Type B pancreatic cell (in vitro differentiated cells): ENCODE data around the gene CLEC2A. TPM values are rescaled to one million over a fixed set of nuclear protein-coding genes. Genes with fewer than 3 reads are reported as not detected.
"Not testable (repeated sequence)": the region's sequence is repeated elsewhere in the genome, so short reads cannot be mapped to it uniquely, and the experiment has no call there.

Experiments
- DNase-seq: peaks from one replicate; pipeline ENCODE4 v3.0.0; 2021; ENCODE audit warnings: mixed read lengths; ENCODE audit not compliant: unreplicated experiment; ENCODE audit errors: extremely low spot score
- H3K27ac Mint-ChIP-seq: 2 replicates; pipeline ENCODE4 v1.8.0; 2021; ENCODE audit warnings: mild to moderate bottlenecking, mixed read lengths
- H3K27me3 Mint-ChIP-seq: 2 replicates; pipeline ENCODE4 v1.8.0; 2021; ENCODE audit warnings: mixed read lengths
- H3K36me3 Mint-ChIP-seq: 2 replicates; pipeline ENCODE4 v1.8.0; 2021; ENCODE audit warnings: mixed read lengths
- H3K4me1 Mint-ChIP-seq: one replicate; pipeline ENCODE4 v1.8.0; 2021; ENCODE audit warnings: mixed read lengths; ENCODE audit not compliant: unreplicated experiment
- H3K4me3 Mint-ChIP-seq: 2 replicates; pipeline ENCODE4 v1.8.0; 2021; ENCODE audit warnings: mild to moderate bottlenecking, mixed read lengths
- H3K9me3 Mint-ChIP-seq: 2 replicates; pipeline ENCODE4 v1.8.0; 2021; ENCODE audit warnings: mixed read lengths
- total RNA-seq: library from RNA; stranded (reverse); gene quantifications from 2 replicates; pipeline ENCODE4 v1.2.1, GENCODE V29; 2021; ENCODE audit warnings: low replicate concordance
- TF ChIP-seq, protein P1 (sequence below): fragments of 200-600 bp; sonication (generic); conservative IDR thresholded peaks from 2 replicates; pipeline ENCODE4 v1.5.0; 2021; ENCODE audit warnings: antibody characterized with exemption, mild to moderate bottlenecking

CLEC2A gene
- total RNA-seq, 1 donor from 2014 or later, result not detected

DNA sequence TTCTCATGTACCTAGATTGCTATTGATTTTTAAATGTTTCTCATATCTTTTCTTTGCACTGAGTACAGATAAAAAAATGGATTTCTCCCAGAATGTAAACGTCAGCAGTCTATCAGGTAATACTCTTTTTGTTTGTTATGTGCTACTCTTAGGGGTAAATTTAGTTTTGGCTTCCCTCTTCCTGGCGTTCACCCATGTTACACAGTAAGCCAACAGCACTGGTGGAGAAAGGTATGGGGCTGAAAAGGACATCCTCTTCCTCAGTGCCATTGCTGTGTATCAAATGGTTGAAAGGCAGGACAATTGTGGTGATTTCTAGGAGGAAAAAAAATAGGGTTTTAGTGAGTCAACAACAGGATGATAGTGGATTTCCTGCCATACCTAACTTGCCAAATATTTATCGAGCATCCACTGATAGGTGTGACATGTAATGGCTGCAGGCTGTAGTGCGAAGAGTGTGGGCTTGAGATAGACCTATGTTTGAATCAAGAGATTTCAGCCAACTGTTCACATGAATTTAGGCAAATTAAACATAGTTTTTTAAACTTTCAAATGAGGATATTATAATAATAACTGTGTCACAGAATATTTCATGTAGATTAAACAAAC lies 43.4 kb downstream of the CLEC2A start:
- Mint-ChIP-seq H3K27me3 (no peaks in the 10 kb centered on the region), H3K4me3 (no peak overlapping the region)

DNA sequence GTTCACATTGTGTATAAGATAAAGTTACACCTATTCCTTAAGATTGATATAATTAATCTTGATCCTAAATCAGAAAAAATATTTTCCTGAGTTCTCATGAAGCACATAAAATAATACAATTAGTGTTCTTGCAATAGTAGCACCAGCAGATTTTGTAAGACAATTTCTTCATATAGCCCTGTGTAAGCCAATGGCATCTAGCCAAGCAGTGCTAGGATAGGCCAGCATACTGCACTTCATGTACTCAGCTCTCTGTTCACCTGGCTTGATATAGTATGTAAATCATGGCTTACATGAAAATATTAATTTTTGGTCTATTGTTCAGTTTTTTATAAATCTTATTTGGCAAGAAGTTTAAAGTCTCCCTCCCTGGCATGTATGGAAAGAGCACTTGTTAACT lies 49.0 kb downstream of the CLEC2A start:
- Mint-ChIP-seq H3K36me3 (no peaks in the 10 kb centered on the region), H3K4me1 (no peaks in the 10 kb centered on the region), H3K27me3 (no peaks in the 10 kb centered on the region), H3K9me3 (no peaks in the 10 kb centered on the region), H3K4me3 (no peak overlapping the region), H3K27ac (no peak overlapping the region)
- TF ChIP-seq, protein P1, sequence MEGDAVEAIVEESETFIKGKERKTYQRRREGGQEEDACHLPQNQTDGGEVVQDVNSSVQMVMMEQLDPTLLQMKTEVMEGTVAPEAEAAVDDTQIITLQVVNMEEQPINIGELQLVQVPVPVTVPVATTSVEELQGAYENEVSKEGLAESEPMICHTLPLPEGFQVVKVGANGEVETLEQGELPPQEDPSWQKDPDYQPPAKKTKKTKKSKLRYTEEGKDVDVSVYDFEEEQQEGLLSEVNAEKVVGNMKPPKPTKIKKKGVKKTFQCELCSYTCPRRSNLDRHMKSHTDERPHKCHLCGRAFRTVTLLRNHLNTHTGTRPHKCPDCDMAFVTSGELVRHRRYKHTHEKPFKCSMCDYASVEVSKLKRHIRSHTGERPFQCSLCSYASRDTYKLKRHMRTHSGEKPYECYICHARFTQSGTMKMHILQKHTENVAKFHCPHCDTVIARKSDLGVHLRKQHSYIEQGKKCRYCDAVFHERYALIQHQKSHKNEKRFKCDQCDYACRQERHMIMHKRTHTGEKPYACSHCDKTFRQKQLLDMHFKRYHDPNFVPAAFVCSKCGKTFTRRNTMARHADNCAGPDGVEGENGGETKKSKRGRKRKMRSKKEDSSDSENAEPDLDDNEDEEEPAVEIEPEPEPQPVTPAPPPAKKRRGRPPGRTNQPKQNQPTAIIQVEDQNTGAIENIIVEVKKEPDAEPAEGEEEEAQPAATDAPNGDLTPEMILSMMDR, result no peak
- no peak for DNase-seq

More for the DNA sequence above, 43.4 kb downstream of the CLEC2A start:
- Mint-ChIP-seq H3K9me3 (no peaks in the 10 kb centered on the region), H3K27ac (peak overlapping the region; percentile 35), H3K4me1 (no peaks in the 10 kb centered on the region), H3K36me3 (no peaks in the 10 kb centered on the region)
- no peak for DNase-seq
- TF ChIP-seq, protein P1, result no peak

DNA sequence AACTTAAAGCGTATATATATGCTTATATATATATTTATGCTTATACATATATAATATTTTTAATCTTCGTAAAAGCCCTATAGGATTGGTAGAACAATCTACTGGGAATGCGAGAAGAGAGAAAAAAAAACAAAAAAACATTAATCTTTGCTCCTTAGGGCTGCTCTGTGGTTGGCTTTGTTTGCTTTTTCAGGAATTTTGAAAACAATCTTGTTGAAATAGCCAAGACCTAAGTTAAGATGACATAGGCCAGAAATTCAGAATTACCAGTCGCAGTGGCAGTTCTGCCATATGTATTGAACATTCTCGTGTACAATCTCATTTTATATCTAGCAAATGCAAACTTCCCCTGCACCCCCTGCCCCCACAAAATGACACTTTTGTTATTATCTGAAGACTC lies 50.2 kb downstream of the CLEC2A start:
- no peaks in the 10 kb centered on the region for H3K36me3 Mint-ChIP-seq
- no peak overlapping the region for H3K4me3 Mint-ChIP-seq

DNA sequence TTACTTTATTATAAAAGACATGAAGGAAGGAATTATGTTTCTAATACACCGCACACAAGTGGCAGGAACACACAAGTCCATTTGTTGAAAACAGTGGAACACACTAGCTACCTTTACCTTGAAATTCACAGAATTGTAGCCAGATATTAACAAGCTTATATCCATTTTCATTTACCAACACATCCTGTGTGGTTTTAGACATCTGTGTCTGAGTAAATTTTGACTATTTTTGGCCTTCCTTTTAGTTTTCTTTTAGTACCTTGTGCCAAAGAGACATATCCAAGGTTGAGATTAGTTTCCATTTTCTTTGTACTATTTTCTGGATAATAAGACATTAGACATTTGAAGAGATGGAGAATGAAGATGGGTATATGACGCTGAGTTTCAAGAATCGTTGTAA lies 50.9 kb downstream of the CLEC2A start, which contains the start of gene KLRF2:
Gene KLRF2, plus strand, starts transcription at position 244 of the 400 bp plus-strand sequence. Its CDS starts 107 bp downstream, at position 351.
- no peaks in the 10 kb centered on the region for H3K27me3 Mint-ChIP-seq
- H3K27ac Mint-ChIP-seq, result no peak within 1 kb of the TSS
- no peaks in the 10 kb centered on the region for H3K4me1 Mint-ChIP-seq
- TF ChIP-seq, protein P1, result no peak
- no peak within 1 kb of the TSS for H3K4me3 Mint-ChIP-seq
- no peaks in the 10 kb centered on the region for H3K9me3 Mint-ChIP-seq
- no peaks in the 10 kb centered on the region for H3K36me3 Mint-ChIP-seq
- DNase-seq, result no peak

More for the DNA sequence above, 50.2 kb downstream of the CLEC2A start:
- TF ChIP-seq, protein P1, result no peak
- Mint-ChIP-seq H3K27ac (no peak overlapping the region), H3K27me3 (no peaks in the 10 kb centered on the region), H3K4me1 (no peaks in the 10 kb centered on the region), H3K9me3 (no peaks in the 10 kb centered on the region)
- DNase-seq, result no peak

DNA sequence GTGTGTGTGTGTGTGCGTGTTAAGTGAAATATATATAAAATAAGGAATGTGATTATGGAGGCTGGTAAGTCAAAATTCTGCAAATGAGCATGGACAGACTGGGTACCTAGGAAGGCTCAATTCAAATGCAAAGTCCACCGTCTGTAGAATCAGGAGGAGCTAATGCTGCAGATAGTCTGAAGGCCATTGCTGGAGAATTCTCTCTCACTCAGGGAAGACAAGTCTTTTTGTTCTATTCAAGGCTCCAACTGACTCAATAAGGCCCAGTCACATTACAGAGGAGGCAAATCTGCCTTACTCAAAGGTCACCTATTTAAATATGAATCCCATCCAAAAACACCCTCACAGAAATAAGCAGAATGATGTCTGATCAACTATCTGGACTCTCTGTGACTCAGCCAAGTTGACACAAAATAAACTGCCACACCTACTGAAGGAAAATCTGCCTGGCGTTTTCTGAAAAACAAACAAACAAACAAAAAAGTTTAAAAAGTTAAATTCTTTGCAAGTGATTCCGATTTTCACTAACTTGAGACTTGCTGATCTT lies 51.6 kb downstream of the CLEC2A start:
- H3K27me3 Mint-ChIP-seq, result no peaks in the 10 kb centered on the region
- H3K36me3 Mint-ChIP-seq, result no peaks in the 10 kb centered on the region
- H3K4me3 Mint-ChIP-seq, result no peak overlapping the region
- TF ChIP-seq, protein P1, result no peak
- H3K27ac Mint-ChIP-seq, result no peak overlapping the region
- no peaks in the 10 kb centered on the region for H3K4me1 Mint-ChIP-seq
- no peak for DNase-seq
- no peaks in the 10 kb centered on the region for H3K9me3 Mint-ChIP-seq

DNA sequence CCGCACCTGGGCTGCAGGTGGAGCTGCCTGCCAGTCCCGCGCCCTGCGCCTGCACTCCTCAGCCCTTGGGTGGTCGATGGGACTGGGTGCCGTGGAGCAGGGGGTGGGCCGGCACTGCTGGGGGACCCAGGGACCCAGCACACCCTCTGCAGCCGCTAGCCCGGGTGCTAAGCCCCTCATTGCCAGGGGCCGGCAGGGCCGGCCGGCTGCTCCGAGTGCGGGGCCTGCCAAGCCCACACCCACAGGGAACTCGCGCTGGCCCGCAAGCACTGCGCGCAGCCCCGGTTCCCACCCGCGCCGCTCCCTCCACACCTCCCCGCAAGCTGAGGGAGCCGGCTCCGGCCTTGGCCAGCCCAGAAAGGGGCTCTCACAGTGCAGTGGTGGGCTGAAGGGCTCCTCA lies 56.0 kb downstream of the CLEC2A start:
- H3K27ac Mint-ChIP-seq, H3K4me3 Mint-ChIP-seq, H3K4me1 Mint-ChIP-seq, H3K27me3 Mint-ChIP-seq, DNase-seq, H3K36me3 Mint-ChIP-seq, H3K9me3 Mint-ChIP-seq: not testable (repeated sequence)
